Measurements from ENCODE around the gene CELSR3.

Gene CELSR3

DNA sequence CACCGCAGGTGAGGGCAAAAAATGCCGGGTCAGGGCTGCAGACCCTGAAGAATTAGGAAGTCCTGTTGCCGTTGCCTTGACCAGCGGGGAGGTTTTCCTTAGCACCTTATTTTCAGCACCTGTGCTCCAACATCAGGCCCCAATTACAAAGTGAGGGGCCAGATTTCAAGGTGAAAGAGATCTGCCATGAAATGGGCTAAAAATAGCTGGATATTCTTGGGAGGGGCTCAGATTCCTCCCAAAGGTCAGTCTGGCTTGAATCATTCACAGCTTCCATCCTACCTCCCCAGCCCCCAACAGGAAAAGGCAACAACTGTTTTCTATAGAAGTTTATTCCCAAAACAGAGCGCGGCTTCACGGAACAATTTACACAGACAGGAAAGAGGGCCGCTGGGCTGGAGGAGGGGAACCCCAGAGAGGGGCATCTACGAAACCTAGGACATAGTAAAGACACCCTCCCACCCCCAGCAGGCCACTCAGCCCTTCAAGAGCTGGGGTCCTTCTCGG lies 26.5 kb downstream of the CELSR3 start:
- Histone ChIP-seq H3K4me1 (ENCODE audit: control insufficient read depth in 1 of 2, insufficient read depth in 1 of 2, low read depth in 1 of 2, low read length in 1 of 2) (peaks cover 33 to 36% of the 10 kb centered on the region in 2 experiments), H3K27me3 (no peaks in the 10 kb centered on the region), H3K4me3 (ENCODE audit: low read depth in 1 of 2, low read length in 1 of 2) (peak overlapping the region; percentile 87 to 89), H3K27ac (peak overlapping the region; percentile 67), H3K9me3 (no peaks in the 10 kb centered on the region), H3K36me3 (peaks cover 24% of the 10 kb centered on the region)
- TF ChIP-seq, protein P1, sequence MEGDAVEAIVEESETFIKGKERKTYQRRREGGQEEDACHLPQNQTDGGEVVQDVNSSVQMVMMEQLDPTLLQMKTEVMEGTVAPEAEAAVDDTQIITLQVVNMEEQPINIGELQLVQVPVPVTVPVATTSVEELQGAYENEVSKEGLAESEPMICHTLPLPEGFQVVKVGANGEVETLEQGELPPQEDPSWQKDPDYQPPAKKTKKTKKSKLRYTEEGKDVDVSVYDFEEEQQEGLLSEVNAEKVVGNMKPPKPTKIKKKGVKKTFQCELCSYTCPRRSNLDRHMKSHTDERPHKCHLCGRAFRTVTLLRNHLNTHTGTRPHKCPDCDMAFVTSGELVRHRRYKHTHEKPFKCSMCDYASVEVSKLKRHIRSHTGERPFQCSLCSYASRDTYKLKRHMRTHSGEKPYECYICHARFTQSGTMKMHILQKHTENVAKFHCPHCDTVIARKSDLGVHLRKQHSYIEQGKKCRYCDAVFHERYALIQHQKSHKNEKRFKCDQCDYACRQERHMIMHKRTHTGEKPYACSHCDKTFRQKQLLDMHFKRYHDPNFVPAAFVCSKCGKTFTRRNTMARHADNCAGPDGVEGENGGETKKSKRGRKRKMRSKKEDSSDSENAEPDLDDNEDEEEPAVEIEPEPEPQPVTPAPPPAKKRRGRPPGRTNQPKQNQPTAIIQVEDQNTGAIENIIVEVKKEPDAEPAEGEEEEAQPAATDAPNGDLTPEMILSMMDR (IDR thresholded peaks at IDR 0.05) = no peak

DNA sequence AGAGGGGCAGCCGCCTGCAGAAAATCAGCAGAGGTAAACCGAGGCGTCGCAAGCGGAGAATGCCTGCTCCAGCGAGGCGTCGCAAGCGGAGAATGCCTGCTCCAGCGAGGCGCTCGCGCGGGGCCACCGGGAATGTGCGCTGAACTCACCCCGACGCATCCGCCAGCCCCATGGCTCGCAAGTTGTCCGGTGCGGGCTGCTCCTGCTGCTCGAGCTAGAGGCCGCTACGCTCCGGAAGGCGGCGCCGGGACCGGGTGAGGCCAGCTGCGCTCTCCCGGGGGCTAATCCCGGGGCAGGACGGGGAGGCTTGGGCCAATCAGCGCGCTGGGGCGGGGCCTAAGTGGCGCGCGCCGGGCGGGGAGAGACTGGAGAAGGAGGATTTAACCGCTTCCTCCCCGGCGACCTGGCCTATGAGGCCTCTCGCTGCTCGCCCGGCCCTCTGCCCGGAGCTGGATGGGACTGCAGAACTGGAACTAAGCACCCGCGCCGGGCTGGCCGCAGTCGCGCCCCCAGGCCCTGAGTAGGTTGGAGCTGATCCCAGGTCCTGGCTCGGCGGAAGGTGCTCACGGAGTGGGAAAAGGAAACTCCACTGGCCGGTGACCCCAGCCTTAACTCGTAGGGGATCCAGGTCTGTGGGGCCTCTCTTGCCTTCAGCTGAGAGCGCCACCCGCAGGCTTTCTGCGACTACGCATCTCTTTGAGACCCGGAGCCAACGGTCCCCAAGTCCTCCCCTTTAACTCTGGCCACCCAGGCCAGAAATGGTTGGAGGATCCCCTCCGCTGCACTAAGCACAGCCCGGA lies 27.3 kb downstream of the CELSR3 start, which contains the start of gene SLC26A6:
SLC26A6 (minus strand) TSS at position 240 of the 800 bp plus-strand sequence; CDS start at position 172, 68 bp downstream.
- peak within 1 kb of the TSS; percentile 67 for H3K27ac ChIP-seq
- H3K27me3 ChIP-seq = no peaks in the 10 kb centered on the region
- peaks cover 32% of the 10 kb centered on the region for H3K36me3 ChIP-seq
- no peaks in the 10 kb centered on the region for H3K9me3 ChIP-seq
- peak within 1 kb of the TSS; percentile 87 to 89 for H3K4me3 ChIP-seq (ENCODE audit: low read depth in 1 of 2, low read length in 1 of 2)
- H3K4me1 ChIP-seq (ENCODE audit: control insufficient read depth in 1 of 2, insufficient read depth in 1 of 2, low read depth in 1 of 2, low read length in 1 of 2) = peaks cover 33 to 36% of the 10 kb centered on the region in 2 experiments
- TF ChIP-seq, protein P1 (IDR thresholded peaks at IDR 0.05) = peak; percentile 62

DNA sequence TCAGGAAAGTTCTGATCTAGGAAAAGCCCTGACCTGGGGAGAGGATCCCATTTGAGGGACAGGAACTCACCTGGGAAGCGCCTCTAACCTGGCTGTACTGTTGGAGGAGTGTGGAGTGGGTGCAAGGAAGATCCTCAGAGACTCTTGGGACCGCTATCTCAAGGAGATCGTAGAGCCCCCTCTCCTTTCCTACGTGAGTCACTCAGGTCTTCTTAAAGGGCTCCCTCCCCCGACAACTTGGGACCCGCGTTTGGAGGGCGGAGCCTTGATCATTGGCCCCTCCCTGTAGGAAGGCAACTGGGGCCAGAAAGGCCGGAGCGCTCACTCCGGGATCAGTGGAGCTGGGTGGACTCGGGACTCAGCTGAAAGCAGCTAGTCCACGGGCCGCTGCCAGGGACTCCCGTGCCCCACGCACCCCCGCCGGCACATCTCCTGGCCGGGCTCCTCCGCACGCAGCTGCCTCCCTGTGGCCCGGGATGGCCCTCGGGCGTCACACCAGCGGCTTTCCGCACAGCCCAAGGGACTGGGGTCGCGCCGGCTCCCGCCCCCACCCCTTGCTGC lies 27.9 kb downstream of the CELSR3 start:
- Histone ChIP-seq H3K4me3 (ENCODE audit: low read depth in 1 of 2, low read length in 1 of 2) (peak overlapping the region; percentile 87 to 89), H3K36me3 (peaks cover 38% of the 10 kb centered on the region), H3K27me3 (no peaks in the 10 kb centered on the region), H3K9me3 (no peaks in the 10 kb centered on the region), H3K4me1 (ENCODE audit: control insufficient read depth in 1 of 2, insufficient read depth in 1 of 2, low read depth in 1 of 2, low read length in 1 of 2) (peaks cover 33 to 36% of the 10 kb centered on the region in 2 experiments), H3K27ac (peak overlapping the region; percentile 67)
- TF ChIP-seq, protein P1 (IDR thresholded peaks at IDR 0.05) = no peak

DNA sequence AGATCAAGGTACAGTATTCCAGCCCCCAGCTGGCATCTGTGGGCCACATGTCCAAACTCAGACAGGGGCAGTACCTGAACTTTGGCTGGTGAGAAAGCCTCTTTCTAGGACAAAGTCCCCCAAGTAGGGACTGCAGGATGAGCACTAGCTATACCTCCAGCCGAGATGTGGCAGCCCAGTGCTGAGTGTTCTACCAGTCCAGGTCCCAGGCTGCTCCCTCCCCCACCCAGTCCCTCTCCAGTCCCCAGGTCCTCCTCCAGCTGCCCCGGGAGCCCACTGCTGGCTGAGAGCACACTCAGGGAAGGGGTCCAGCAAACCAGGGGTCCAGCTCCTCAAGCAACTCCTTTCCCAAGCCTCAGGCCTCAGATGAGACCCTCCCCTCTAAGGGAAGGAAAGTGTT lies 28.9 kb downstream of the CELSR3 start:
- no peaks in the 10 kb centered on the region for H3K27me3 ChIP-seq
- H3K27ac ChIP-seq = no peak overlapping the region

GRCh38 chr3:48633256-48633655 lies 29.4 kb downstream of the CELSR3 start:
- Histone ChIP-seq H3K9me3 (no peaks in the 10 kb centered on the region), H3K27me3 (no peaks in the 10 kb centered on the region), H3K36me3 (peaks cover 53% of the 10 kb centered on the region), H3K27ac (no peak overlapping the region), H3K4me1 (ENCODE audit: control insufficient read depth in 1 of 2, insufficient read depth in 1 of 2, low read depth in 1 of 2, low read length in 1 of 2) (peaks cover 33 to 36% of the 10 kb centered on the region in 2 experiments), H3K4me3 (ENCODE audit: low read depth in 1 of 2, low read length in 1 of 2) (no peak overlapping the region)
- TF ChIP-seq, protein P1 (IDR thresholded peaks at IDR 0.05) = no peak

More for the DNA sequence above, 28.9 kb downstream of the CELSR3 start:
- H3K4me3 ChIP-seq (ENCODE audit: low read depth in 1 of 2, low read length in 1 of 2) = no peak overlapping the region
- no peaks in the 10 kb centered on the region for H3K9me3 ChIP-seq
- H3K4me1 ChIP-seq (ENCODE audit: control insufficient read depth in 1 of 2, insufficient read depth in 1 of 2, low read depth in 1 of 2, low read length in 1 of 2) = peaks cover 33 to 36% of the 10 kb centered on the region in 2 experiments
- peaks cover 48% of the 10 kb centered on the region for H3K36me3 ChIP-seq
- TF ChIP-seq, protein P1 (IDR thresholded peaks at IDR 0.05) = no peak
